RWPE1 (cell line): ENCODE data around the gene LRRC32.

ENCODE experiments used
- CTCF ChIA-PET: fragments of 350-600 bp; sonication (Branson Sonifier 250); formaldehyde crosslinking; extraction: SDS; loops from one replicate; lab custom pipeline; 2021; lab: Yijun Ruan, JAX
- POLR2A ChIA-PET: fragments of 400-600 bp; formaldehyde crosslinking; extraction: SDS; loops from one replicate; lab custom pipeline; 2020; ENCODE audit warnings: antibody characterized with exemption; ENCODE audit not compliant: low non-redundant PET; lab: Yijun Ruan, JAX
- DNase-seq: peaks from one replicate; pipeline ENCODE4 v3.0.0; 2012; ENCODE audit warnings: low spot score
- H3K27ac ChIP-seq: fragments of 450-650 bp; 2 replicates; pipeline ENCODE4 v1.5.1; 2017
- CTCF ChIP-seq: fragments of 450-650 bp; conservative IDR thresholded peaks from 2 replicates; pipeline ENCODE4 v1.5.1; 2017; ENCODE audit warnings: low read depth, mild to moderate bottlenecking

The LRRC32 gene

GRCh38 chr11:76659672-76660532 is 10.6 kb downstream of the LRRC32 start:
- ChIA-PET CTCF (no interaction called here), POLR2A (no interaction called here)
- no peak overlapping the region for H3K27ac ChIP-seq
- DNase-seq = no peak
- no peak for TF ChIP-seq CTCF

- H3K27ac ChIP-seq = no peak overlapping the region
- ChIA-PET POLR2A (no interaction called here), CTCF (no interaction called here)
- DNase-seq = no peak
- TF ChIP-seq CTCF = no peak
Observed at GRCh38 chr11:76658651-76659650, 11.6 kb downstream of the LRRC32 start.

- DNase-seq = no peak
- no peak overlapping the region for H3K27ac ChIP-seq
- no peak for TF ChIP-seq CTCF
- ChIA-PET POLR2A (no interaction called here), CTCF (no interaction called here)
Observed at GRCh38 chr11:76658231-76658630, 12.3 kb downstream of the LRRC32 start.

GRCh38 chr11:76657187-76658170 is 13.1 kb downstream of the LRRC32 start:
- TF ChIP-seq CTCF = no peak
- DNase-seq = no peak
- H3K27ac ChIP-seq = no peak overlapping the region
- ChIA-PET POLR2A (no interaction called here), CTCF (no interaction called here)

GRCh38 chr11:76656571-76657081 is 13.9 kb downstream of the LRRC32 start:
- no peak for TF ChIP-seq CTCF
- ChIA-PET POLR2A (no interaction called here), CTCF (no interaction called here)

More at GRCh38 chr11:76656571-76657081, 13.9 kb downstream of the LRRC32 start:
- H3K27ac ChIP-seq = no peak overlapping the region
- no peak for DNase-seq
